Neural cell (in vitro differentiated cells): Measurements from ENCODE around the gene TRMT11.

Source experiments
- CTCF ChIP-seq: fragments of 450-650 bp; IDR thresholded peaks from 2 replicates; pipeline ENCODE4 v1.5.1; 2014; ENCODE audit warnings: antibody characterized with exemption, mild to moderate bottlenecking, moderate library complexity; ENCODE audit not compliant: poor library complexity, severe bottlenecking
- REST ChIP-seq: IDR thresholded peaks from 2 replicates; pipeline ENCODE4 v1.6.1; 2012; ENCODE audit warnings: borderline replicate concordance
- SMC3 ChIP-seq: fragments of 450-650 bp; conservative IDR thresholded peaks from 2 replicates; pipeline ENCODE4 v1.6.1; 2014; ENCODE audit warnings: antibody characterized with exemption, mild to moderate bottlenecking, moderate library complexity; ENCODE audit not compliant: poor library complexity

GRCh38 chr6:125952764-125953501 lies 33.4 kb upstream of the TRMT11 start:
- TF ChIP-seq REST (no peak), CTCF (no peak), SMC3 (no peak)
